Measurements from ENCODE around the gene FEV. TPM values are rescaled to one million over a fixed set of nuclear protein-coding genes. Genes with fewer than 3 reads are reported as not detected.

FEV gene
- total and polyA plus RNA-seq, 2 donors (not counting 3 experiments of a cell fraction or from before 2014, with no cell fraction given) = not detected

DNA sequence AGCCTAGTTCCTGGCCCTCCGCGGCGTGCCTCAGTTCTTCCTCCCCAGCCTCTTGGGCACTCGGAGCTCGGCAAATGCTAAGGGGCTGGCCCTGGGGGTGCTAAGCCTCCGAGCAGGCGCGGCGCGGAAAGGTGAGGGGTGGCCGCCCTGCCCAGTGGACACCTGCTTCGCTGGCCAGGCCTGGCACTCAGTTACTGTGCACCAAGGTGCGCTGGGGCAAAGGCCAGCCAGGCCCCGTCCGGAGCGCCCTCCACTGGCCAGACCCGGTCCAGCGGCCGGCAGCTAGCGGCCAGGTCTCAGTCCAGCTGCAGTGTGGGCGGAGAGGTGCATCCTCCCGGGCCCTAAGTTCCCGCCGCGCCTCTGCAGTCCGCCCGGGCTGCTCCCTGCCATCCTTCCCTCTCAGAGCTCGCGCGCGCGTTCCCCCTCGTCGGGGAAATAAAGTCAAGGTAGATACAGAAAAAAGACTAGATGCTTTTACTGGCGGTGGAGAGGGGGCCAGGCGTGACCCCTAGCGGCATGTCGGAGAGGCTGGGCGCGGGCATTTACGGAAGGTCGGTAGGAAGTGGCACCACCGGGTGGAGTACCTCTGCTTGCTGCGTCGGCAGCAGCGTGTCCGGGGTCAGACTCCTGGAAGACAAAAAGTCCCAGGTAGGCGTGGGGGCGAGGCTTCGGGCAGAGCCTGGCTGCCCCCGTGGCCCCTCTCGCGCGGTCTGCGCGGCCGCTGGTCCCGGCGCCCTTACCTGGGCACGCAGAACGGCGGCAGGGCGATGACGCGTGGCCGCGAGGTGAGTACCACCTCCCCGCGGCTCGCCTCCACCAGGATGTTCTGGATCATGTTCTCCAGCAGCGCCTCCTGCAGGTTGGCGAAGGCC, 17.6 kb upstream of the FEV start:
- Histone ChIP-seq H3K27me3 (ENCODE audit: control insufficient read depth in 2 of 2, insufficient read depth in 2 of 2, low read length in 2 of 2) (peaks cover 56% of the 10 kb centered on the region in 2 experiments), H4K20me1 (replicated peaks; ENCODE audit: control insufficient read depth, extremely low read depth, insufficient read depth, low read length) (no peaks in the 10 kb centered on the region), H3K27ac (ENCODE audit: insufficient read depth, low read depth, low read length) (no peak overlapping the region), H3K9me1 (replicated peaks; ENCODE audit: control insufficient read depth, extremely low read depth, insufficient read depth, low read length) (no peaks in the 10 kb centered on the region), H3K9ac (replicated peaks; ENCODE audit: extremely low read depth, insufficient read depth, low read length) (no peak overlapping the region), H2AFZ (ENCODE audit: low read depth, low read length) (no peak overlapping the region), H3K79me2 (ENCODE audit: control insufficient read depth, insufficient read depth, low read length) (no peaks in the 10 kb centered on the region), H3K4me2 (ENCODE audit: insufficient read depth, low read length) (no peak overlapping the region), H3K4me3 (replicated peaks in 1 of 3; ENCODE audit: insufficient read depth in 1 of 3, low read depth in 1 of 3, low read length in 3 of 3) (no peak overlapping the region), H3K36me3 (ENCODE audit: control insufficient read depth in 2 of 2, extremely low read depth in 1 of 2, insufficient read depth in 2 of 2, low read length in 2 of 2) (no peaks in the 10 kb centered on the region), H3K4me1 (ENCODE audit: control insufficient read depth, extremely low read depth, insufficient read depth, low read length) (no peaks in the 10 kb centered on the region), H3K9me3 (replicated peaks; ENCODE audit: control insufficient read depth, insufficient read depth, low read length) (no peaks in the 10 kb centered on the region)
- dilution Hi-C loops (cut with MboI; ENCODE audit: extremely low pct_ligation_motif_present, low sequenced_read_pairs) = no loop called here
- TF ChIP-seq FOS (IDR thresholded peaks at IDR 0.05; ENCODE audit: borderline replicate concordance, insufficient read depth, low read length) (no peak), MYC (IDR thresholded peaks at IDR 0.05; ENCODE audit: low read depth, low read length) (no peak), MAX (IDR thresholded peaks at IDR 0.05; ENCODE audit: insufficient read depth, insufficient read length) (no peak), EZH2 (IDR thresholded peaks at IDR 0.05; ENCODE audit: borderline replicate concordance, low read depth, low read length, severe bottlenecking) (peak; percentile 99), POLR2AphosphoS5 (IDR thresholded peaks at IDR 0.05; ENCODE audit: insufficient read depth, low read depth, low read length) (no peak), GATA2 (IDR thresholded peaks at IDR 0.05; ENCODE audit: insufficient read depth, insufficient read length, low read depth, low read length) (no peak), CTCF (IDR thresholded peaks at IDR 0.05; ENCODE audit: extremely low read depth in 1 of 2, insufficient read depth in 1 of 2, low read depth in 1 of 2, low read length in 2 of 2) (peak; percentile 48 to 63)
- intact Hi-C loops (cut with micrococcal nuclease) = loop anchor here (1.0 kb wide), 1 partner anchor 22 kb away; no protein-coding TSS in a partner anchor
- FAIRE-seq (no peak), DNase-seq (ENCODE audit: low read depth, low spot score) (no peak)
- BruUV-seq (replicated peaks) = no TSS peak
- ChIA-PET POLR2A (no interaction called here), CTCF (interaction anchor here (0.8 to 8.0 kb wide), 7 partner anchors 13 to 186 kb away, joined by 3 to 56 read pairs (median 4); no protein-coding TSS in a partner anchor)
